Measurements from ENCODE around the gene RNF150.
"Not testable (repeated sequence)": the region's sequence is repeated elsewhere in the genome, so short reads cannot be mapped to it uniquely, and the experiment has no call there.

Gene RNF150

GRCh38 chr4:140810591-140811169 is 322.6 kb downstream of the RNF150 start:
- DNase-seq: not testable (repeated sequence)

Data from left hindlimb (tissue), 1 donor.